Measurements from ENCODE around the gene PDE1A. TPM values are rescaled to one million over a fixed set of nuclear protein-coding genes. Genes with fewer than 3 reads are reported as not detected.

Gene PDE1A
- total RNA-seq, 1 donor from 2014 or later, result 5.2 TPM

GRCh38 chr2:182321096-182321495, 105.7 kb downstream of the PDE1A start:
- DNase-seq (no peak), ATAC-seq (no peak)
- Histone ChIP-seq H3K9me3 (no peaks in the 10 kb centered on the region), H3K27me3 (ENCODE audit: low read depth) (no peaks in the 10 kb centered on the region), H3K4me1 (no peaks in the 10 kb centered on the region), H3K27ac (no peak overlapping the region), H3K4me3 (no peak overlapping the region), H3K36me3 (no peaks in the 10 kb centered on the region)
- intact Hi-C loops (cut with DNase I), result no loop called here
- no peak for TF ChIP-seq CTCF (IDR thresholded peaks at IDR 0.05)

GRCh38 chr2:182319556-182320505, 107.0 kb downstream of the PDE1A start:
- H3K27ac ChIP-seq, result no peak overlapping the region
- ATAC-seq, result no peak
- intact Hi-C loops (cut with DNase I), result no loop called here
- no peaks in the 10 kb centered on the region for H3K27me3 ChIP-seq (ENCODE audit: low read depth)
- H3K36me3 ChIP-seq, result no peaks in the 10 kb centered on the region
- H3K4me3 ChIP-seq, result no peak overlapping the region
- DNase-seq, result no peak
- no peaks in the 10 kb centered on the region for H3K4me1 ChIP-seq
- H3K9me3 ChIP-seq, result no peaks in the 10 kb centered on the region
- TF ChIP-seq CTCF (IDR thresholded peaks at IDR 0.05), result no peak

GRCh38 chr2:182318466-182319220, 108.2 kb downstream of the PDE1A start:
- intact Hi-C loops (cut with DNase I), result no loop called here
- Histone ChIP-seq H3K4me3 (no peak overlapping the region), H3K27ac (no peak overlapping the region), H3K36me3 (no peaks in the 10 kb centered on the region), H3K4me1 (no peaks in the 10 kb centered on the region), H3K27me3 (ENCODE audit: low read depth) (no peaks in the 10 kb centered on the region), H3K9me3 (no peaks in the 10 kb centered on the region)
- no peak for TF ChIP-seq CTCF (IDR thresholded peaks at IDR 0.05)
- ATAC-seq (no peak), DNase-seq (no peak)

- Histone ChIP-seq H3K27me3 (ENCODE audit: low read depth) (no peaks in the 10 kb centered on the region), H3K4me3 (no peak overlapping the region), H3K27ac (no peak overlapping the region), H3K4me1 (no peaks in the 10 kb centered on the region), H3K9me3 (no peaks in the 10 kb centered on the region), H3K36me3 (no peaks in the 10 kb centered on the region)
- TF ChIP-seq CTCF (IDR thresholded peaks at IDR 0.05), result no peak
- intact Hi-C loops (cut with DNase I), result no loop called here
- ATAC-seq (no peak), DNase-seq (no peak)
Measured at GRCh38 chr2:182316950-182317349, 109.9 kb downstream of the PDE1A start.

- Histone ChIP-seq H3K36me3 (no peaks in the 10 kb centered on the region), H3K9me3 (no peaks in the 10 kb centered on the region), H3K27me3 (ENCODE audit: low read depth) (no peaks in the 10 kb centered on the region), H3K4me3 (no peak overlapping the region), H3K4me1 (no peaks in the 10 kb centered on the region), H3K27ac (no peak overlapping the region)
- ATAC-seq (no peak), DNase-seq (no peak)
- intact Hi-C loops (cut with DNase I), result no loop called here
- no peak for TF ChIP-seq CTCF (IDR thresholded peaks at IDR 0.05)
Measured at GRCh38 chr2:182302972-182303371, 123.9 kb downstream of the PDE1A start.
